Left renal pelvis (tissue), 4 donors: ENCODE data around the gene PPIA. TPM values are rescaled to one million over a fixed set of nuclear protein-coding genes. Genes with fewer than 3 reads are reported as not detected.
A peak's percentile ranks its signal among the peaks of the same experiment; 100 is the strongest.
"Not testable (repeated sequence)": the region's sequence is repeated elsewhere in the genome, so short reads cannot be mapped to it uniquely, and the experiment has no call there.

Source experiments
- DNase-seq, 4 donors: peaks; one replicate each; pipeline ENCODE4 v3.0.0-alpha.2; 2013; ENCODE audit warnings: low read depth in 4 of 4, low spot score in 3 of 4
- polyA plus RNA-seq, 4 donors: library from polyadenylated mRNA; unstranded; fragments of 120-200 nt; gene quantifications; one replicate each; pipeline ENCODE4 v1.2.1, GENCODE V29; 2013; ENCODE audit not compliant: insufficient read length in 4 of 4

The PPIA gene
- polyA plus RNA-seq, 4 donors: 981 to 1,494 (median 1,233) TPM

DNA sequence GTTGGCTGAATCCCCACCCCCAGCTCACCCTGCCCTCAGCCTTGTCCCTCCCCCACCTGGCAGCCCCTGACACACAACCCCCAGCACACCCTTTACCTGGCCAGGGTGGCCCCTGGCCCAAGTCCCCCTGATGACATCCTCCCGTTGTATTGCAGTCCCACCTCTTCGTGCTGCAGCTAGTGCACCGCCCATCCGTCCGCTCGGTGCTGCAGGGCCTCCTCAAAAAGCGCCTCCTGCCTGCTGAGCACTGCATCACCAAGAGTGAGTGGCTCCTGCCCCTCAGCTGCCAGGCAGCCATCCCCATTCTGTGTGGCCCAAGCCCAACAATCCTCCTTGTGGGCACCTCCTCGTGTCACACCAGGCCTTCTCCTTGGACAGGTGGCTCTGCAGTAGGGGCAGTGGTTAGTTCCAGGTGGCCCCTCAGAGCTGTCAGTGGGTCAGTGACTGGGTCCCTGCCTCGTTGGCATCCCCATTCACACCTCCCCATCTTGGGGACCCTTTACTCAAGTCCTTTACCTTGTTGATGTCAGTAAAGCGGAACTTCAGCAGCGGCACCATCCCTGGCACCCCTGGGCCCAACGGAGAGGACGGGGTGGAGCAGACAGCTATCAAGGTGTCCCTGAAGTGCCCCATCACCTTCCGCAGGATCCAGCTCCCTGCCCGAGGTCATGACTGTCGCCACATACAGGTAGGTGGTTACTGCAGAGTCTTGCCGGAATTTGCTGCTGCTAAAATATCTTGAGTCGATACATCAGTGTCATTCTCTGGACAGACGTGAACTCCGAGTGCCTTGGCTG is 33.6 kb upstream of the PPIA start:
- DNase-seq: no peak

DNA sequence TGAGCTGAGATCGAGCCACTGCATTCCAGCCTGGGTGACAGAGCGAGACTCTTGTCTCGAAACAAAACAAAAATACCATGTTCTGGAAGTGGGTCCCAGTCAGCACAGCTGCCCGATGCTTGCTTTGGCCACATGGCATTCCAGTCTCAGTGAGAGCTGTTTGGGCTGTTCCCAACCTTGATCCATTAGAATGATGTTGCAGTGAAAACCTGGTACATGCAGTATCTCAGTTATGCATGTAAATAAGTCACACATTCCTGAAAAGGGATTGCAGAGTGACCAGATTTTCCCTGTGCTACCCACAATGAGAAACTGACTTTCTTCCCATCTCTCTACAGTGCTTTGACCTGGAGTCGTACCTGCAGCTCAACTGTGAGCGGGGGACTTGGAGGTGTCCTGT is 32.4 kb upstream of the PPIA start:
- DNase-seq: no peak

DNA sequence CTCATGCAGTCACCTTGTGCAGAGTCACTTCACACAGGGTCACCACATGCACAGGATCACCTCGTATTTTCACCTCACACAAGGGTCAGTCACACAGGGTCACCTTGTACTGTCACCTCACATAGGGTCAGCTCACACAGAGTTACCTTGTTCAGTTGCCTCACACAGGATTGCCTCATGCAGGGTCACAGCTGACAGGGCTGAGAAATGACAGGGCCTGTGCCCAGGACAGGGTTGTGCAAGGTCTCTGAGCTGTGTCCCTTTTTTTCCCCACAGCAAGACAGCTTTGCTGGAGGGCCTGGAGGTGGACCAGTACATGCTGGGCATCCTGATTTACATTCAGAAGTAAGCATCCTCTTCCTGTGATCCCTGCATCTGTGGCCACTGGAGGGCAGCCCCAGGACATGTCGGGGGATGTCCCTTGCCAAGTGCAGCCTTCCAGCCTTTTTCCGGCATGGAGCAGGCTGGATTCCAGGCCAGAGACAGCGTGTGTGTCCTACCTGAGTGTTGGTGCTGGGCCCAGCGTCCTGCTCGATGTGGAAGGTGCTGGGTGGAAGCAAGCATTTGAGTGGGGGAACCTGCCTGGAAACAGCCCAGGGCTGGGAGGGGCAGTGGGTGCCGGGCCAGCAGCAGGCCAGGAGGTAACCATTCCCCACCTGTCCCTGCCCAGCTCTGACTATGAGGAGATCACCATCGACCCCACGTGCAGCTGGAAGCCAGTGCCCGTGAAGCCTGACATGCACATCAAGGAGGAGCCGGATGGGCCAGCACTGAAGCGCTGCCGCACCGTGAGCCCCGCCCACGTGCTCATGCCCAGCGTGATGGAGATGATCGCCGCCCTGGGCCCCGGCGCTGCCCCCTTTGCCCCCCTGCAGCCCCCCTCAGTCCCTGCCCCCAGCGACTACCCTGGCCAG is 31.6 kb upstream of the PPIA start:
- no peak for DNase-seq

DNA sequence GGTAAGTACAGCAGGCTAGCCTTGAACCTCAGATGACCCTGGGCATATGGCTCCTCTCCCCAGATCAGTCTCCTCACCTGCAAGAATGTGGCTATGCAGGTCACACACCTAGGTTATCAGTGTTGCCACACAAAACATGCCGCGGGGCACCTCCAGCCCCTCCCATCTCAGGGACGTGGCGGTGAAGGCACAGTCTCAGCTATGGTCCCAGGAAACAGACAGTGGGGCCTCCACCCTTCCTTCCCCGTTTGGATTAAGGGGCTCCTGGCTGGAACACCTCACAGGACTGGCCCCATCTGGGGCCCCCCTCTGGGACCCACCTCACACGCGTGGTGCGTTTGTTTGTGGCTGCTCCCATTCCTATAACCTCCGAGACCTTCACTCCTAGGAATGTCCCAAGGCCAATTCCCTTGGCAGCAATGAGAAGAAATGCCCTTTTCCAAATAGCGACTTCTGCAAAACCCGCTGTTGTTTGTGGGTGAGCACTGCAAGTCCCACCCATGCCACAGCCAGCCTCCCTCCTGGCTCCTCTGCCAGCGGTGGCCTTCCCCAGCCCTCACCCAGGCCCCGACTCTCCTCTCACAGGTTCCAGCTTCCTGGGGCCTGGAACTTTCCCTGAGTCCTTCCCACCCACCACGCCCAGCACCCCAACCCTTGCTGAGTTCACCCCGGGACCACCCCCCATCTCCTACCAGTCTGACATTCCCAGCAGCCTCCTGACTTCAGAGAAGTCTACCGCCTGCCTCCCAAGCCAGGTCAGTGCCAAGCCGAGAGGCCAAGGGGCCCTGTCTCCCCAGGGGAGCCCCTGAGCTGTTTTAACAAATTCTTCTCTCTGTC is 30.7 kb upstream of the PPIA start:
- DNase-seq: no peak

DNA sequence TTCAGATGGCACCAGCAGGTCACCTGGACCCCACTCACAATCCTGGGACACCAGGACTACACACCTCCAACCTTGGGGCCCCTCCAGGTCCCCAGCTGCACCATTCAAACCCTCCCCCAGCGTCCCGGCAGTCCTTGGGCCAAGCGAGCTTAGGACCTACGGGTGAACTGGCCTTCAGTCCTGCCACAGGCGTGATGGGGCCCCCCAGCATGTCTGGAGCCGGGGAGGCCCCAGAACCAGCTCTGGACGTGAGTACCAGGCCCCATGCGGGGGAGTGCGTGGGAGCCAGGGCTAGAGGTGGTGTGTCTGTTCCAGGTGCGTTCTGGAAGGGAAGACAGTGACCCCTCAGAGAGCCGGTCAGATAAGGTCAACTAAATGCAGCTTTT is 30.1 kb upstream of the PPIA start:
- DNase-seq: no peak

DNA sequence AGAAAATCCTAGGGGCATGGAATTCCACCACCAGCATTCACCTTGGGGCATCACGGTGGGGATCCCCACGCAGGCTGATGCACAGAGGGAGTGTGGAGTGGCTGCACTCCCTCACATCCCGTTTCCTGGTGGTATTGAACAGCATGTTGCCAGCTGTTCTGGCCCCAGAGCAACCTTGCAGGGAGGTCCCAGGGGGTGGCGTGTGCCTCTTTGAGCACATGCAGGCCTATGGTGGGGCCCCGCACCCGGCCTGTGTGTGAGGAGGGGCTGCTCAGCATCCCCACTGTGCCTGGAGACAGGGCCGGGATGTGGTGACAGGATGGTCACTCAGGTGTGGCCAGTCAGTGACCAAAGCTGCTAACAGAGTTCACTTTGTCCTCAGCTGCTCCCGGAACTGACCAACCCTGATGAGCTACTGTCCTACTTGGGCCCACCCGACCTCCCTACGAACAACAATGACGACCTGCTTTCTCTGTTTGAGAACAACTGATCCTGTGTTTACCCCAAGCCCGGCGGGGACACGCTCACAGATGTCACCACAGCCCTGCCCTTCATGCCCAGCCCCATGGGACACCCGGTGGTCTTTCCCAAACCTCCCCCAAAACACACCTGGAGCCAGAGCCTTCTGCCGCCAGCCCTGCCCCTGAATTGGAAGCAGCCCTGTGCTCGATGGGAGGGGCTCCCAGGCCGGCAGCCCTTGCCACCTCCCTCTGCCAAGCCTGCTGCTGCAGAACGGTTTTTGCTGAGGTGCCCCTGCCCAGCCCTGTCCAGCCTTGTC is 29.2 kb upstream of the PPIA start:
- DNase-seq: no peak

DNA sequence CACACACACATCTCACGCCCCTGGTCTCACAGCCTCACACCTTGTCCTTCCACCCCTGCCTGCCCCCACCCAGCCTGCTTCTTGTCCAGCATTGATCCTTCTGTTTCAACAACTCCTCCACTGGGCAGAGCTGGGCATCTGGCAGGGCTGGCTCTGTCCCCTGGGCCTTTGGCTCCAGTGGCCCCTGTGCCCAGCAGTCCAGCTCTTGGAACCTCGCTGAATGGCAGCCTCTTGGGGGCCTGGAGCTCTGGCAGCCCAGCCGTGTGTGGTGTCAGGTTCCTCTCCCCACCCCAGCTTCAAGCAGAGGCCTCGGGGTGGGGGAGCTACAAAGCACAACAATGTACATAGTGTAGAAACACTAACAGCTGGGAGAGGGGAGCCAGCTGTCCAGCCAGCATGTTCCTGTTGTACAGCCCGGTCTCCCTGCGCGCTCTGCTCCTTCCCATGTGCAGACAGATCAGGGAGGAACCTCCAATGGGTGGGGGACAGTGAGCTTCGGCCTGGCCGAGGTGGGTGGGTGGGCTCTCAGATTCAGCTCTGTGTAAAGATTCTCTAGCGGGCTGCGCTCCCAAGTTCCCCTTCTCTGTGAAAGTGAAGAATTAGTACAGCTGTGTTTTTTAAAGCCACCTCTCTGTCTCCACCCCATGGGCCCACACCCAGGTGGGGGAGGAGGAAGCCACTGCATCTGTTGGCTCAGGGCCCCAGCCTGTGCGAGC is 28.4 kb upstream of the PPIA start:
- peak in 3 of 4 donors; percentile 54 to 65 (median 59) for DNase-seq

DNA sequence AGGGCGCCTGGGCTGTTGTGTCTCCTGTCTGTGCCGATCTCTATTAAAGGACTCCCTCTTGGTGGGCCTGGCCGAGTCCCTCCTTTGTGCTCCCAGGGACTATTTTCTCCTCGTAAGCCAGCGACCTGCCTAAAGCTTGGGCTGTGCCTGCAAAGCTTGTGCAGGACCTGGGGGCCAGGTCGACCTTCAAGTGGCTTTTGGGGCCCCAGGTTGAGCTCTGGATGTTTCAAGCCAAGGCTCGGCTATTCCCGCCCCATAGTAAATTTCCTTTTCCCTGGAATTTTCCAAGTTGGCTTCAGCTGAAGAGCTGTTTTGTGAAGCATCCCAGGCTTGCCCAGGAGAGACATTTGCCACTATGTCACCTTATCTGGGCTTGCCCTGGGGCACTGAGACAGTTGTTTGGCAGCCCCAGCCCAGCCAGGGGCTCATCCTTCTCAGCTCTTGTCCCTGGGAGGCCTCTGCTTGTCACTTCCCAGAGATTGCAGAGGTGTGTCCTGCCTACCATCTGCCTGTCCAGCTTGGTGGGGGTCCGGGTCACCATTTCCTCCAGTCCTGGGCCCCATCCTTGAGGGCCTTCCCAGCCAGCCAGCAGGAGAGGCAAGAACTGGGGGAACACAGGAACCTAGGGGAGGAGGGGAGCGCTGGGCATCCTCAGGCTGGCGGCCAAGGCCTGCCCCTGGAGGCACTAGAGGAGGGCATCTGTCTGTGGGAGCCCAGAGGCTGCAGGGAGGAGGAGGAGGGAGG is 27.7 kb upstream of the PPIA start:
- no peak for DNase-seq

DNA sequence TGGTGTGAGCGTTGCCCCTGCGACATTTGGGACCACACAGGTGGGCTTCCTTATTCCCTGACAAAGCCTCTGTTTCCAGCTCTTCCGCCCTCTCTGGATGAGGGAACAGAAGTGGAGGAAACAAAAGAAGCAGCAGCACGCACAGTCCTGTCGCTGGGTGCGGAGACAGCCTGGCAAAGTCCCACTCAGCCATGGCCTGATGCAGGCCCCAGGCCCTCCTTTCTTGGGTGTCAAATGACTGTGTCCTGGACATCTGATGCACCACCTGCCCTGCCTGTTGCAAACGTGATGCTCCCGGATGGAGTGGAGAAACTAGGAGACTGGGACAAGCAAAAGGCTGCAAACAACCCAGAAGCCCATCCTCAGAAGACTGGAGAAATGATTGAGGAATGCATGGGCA is 27.1 kb upstream of the PPIA start:
- DNase-seq: no peak

DNA sequence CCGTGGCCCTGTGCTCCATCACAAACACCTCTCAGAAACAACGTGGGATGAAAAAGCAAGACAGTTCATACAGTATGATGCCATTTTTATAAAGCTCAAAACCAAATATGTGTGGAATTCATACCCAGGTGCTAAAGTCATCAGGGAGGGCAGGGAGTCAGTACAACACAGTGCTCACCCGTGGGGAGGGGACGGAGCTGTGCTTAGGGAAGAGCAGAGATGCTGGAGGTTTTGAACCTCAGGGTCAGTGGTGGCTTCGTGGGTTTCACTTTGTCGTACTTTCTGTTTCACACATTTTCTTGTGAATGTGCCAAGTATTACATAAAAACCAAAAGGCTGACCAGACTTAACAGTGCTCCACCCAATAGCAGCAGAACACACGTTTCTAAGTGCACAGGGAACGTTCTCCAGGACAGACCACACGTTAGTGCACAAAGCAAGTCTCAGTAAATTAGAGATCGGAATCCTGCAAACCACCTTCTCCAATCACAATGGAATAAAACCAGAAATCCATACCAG is 26.6 kb upstream of the PPIA start:
- no peak for DNase-seq

DNA sequence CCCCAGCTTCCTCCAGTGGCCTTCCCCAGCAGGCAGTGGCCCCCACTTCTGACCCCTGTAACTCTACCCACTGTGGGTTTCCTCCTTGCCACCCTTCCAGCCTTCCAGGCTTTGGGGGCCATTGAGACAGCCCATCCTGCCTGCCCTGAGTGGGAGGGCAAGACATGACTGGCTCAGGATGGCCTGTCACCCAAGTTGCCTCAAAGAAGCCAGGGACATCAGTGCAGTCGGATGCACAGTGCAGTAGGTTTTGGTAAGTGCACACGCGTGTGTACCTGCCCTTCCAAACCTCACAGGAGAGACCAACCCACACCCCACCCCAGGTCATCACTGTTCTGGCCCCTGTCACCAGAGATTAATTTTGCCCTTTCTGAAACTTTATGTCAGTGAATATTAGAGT is 25.1 kb upstream of the PPIA start:
- no peak for DNase-seq

DNA sequence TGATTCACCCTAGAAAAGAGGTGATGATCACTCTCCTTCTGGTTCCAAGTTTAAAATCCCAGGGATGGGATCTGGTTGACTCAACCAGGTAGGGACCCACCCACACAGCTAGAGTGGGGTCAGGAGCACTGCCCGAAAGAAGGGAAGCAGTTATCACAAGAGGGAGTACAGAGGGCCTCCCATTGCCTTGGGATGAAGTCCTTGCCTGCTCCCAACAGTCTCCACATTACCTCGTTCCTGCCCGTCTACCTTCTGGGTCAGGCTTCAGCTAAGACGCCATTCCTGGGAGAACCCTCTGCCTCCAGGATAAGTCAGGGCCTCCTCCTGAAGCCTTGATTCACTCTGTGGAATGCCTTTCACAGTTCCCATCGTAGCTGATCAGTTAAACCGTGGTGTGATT is 24.0 kb upstream of the PPIA start:
- no peak for DNase-seq

DNA sequence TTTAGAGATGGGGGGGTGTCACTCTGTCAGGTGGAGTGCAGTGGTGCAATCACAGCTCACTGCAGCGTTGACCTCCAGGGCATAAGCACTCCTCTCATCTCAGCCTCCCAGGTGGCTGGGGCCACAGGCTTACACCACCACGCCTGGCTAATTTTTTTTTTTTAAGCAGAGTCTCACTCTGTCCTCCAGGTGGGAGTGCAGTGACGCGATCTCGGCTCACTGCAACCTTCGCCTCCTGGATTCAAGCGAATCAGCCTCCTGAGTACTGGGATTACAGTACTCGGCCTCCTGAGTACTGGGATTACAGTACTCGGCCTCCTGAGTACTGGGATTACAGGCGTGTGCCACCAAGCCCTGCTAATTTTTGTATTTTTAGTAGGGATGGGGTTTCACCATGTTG is 23.6 kb upstream of the PPIA start:
- DNase-seq: no peak

DNA sequence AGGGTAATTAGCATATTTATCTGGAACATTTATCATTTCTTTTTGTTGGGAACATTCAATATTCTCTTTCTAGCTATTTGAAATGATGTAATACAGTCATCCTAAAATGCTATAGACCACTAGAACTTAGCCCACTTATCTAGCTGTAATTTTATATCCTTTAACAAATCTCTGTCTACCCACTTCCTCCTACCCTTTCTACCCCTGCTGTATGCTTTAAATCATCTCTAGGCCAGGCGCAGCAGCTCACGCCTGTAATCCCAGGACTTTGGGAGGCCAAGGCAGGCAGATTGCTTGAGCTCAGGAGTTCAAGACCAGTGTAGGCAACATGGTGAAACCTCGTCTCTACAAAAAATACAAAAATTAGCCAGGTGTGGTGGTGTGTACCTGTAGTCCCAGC is 22.0 kb upstream of the PPIA start:
- DNase-seq: not testable (repeated sequence)

DNA sequence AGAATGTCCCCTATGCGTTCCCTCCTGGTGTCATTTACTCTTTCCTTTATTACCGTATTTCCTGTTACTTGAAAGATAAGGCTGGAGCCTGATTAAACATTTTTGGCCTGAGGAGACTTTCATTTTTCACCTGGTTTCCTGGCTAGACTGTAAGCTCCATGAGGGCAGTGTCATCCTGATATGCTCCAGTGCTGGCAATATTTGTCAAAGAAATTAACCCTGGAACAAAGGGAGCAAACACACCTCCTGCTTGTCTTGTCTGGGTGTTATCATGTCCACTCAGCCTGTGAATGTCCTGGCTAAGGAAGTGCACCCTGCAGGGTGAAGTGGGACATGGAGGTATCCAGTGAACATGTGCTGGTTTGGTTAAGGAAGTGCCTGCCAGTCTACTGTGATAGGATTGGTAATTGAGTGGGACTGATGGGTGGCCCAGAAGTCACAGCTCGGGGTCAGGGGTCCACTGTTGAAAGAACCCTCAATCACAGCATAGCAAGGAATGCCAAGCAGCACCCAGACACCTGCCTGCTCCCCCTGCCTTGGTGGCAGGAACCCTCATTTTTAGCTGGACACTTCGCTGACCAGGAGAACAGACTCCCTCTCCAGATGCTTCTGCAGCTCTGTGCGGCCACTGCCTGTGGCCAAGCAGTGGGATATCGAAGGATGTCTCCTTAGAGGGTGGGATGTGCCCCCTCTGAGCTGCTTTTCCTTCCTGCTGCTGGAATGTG is 20.9 kb upstream of the PPIA start:
- DNase-seq: no peak

DNA sequence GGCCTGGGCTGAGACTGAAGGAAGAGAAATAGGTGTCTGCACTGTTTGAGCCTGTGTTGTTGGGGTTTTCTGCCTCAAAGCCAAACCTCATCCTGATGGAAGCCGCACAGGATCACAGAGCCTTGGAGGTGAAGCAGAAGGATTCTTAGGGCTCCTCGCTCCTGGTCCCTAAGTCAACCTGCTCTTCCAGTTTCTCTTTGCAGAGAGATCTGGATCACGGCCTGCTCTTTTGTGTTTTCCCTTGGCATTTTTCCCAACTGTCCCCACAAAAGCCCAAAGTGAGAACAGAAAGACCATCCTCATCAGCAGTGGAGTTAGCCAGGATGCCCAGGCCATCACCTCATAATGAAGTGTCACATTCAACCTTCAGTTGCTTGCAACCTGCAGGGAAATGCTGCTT is 20.3 kb upstream of the PPIA start:
- DNase-seq: no peak

DNA sequence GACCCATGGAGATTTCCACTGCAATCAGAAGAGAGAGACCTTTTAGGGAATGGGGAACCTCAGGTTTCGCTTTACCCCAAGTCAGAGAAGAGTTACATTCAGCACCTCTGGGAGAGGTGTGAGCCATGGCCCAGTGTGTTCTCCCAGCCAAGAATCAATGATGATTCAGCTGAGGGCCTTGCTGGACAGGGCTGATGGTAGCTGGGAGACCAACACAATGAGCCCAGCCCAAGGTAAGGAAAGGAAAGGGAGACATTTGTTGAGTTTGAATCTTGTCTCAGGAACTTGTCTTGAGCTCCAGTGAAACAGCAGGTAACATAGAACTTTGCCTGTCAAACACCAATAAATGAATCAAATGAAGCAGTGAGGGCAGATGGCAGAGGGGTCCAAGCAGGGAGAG is 14.0 kb upstream of the PPIA start:
- DNase-seq: no peak

DNA sequence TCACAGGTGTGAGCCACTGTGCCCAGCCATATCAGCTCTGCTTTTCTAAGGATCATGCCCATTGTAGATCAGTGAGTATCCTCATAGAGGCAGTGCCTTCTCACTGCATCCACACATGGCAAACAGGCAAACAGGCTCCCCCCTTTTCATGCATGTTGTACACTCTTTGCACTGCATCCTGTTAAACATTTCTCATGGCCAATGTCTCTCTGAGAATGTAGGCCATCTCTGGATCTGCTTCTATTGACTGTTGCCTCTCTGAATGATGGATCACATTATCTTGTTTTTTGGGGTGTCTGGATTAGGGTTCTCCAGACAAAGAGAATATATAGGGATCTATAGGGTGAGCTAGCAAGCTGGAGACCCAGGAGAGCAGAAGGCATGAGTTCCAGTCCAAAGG is 13.1 kb upstream of the PPIA start:
- no peak for DNase-seq
